HepG2 (cell line): ENCODE data around the gene TK1. TPM values are rescaled to one million over a fixed set of nuclear protein-coding genes. Genes with fewer than 3 reads are reported as not detected.
A peak's percentile ranks its signal among the peaks of the same experiment; 100 is the strongest.

Experiments
- ATAC-seq: fragments of 200-7000 bp; cut with Tn5 transposase; 3 replicates; pipeline ENCODE4 v1.9.1; 2020; ENCODE audit warnings: mild to moderate bottlenecking, moderate library complexity
- BruUV-seq: library from RNA; stranded (reverse); fragments of 400-500 nt; replicated peaks from 2 replicates; lab custom pipeline; 2021; lab: Mats Ljungman, UMichigan
- CTCF ChIA-PET: fragments of 300-600 bp; formaldehyde crosslinking; extraction: SDS; loops from one replicate; lab custom pipeline; 2021; ENCODE audit warnings: low total read pairs, inconsistent platforms, low intra/inter-chr PET ratio; lab: Yijun Ruan, JAX
- POLR2A ChIA-PET: fragments of 350-600 bp; sonication (Branson Sonifier 250); formaldehyde crosslinking; loops from one replicate; lab custom pipeline; 2020; ENCODE audit warnings: antibody characterized with exemption, inconsistent platforms; lab: Yijun Ruan, JAX
- DNase-seq: peaks from one replicate; pipeline ENCODE4 v3.0.0-alpha.2; 2015; ENCODE audit warnings: low spot score
- FAIRE-seq: peaks from 3 replicates; lab custom pipeline; 2011; peaks lifted over from hg19 to GRCh38; lab: Jason Lieb, UNC
- H2AFZ ChIP-seq: one replicate; pipeline ENCODE4 v1.6.1; 2011; ENCODE audit warnings: low read length, inconsistent platforms
- H3K27ac ChIP-seq: fragments of 300-600 bp; 3 replicates; pipeline ENCODE4 v1.8.0; 2011; ENCODE audit warnings: mixed run types, mild to moderate bottlenecking, mixed read lengths, low read length, inconsistent platforms; ENCODE audit not compliant: insufficient read depth; ENCODE audit errors: extremely low read length
- H3K27me3 ChIP-seq, 2 experiments: fragments of 200-600 bp in 1 of 2; 2 replicates in 1 of 2; 3 replicates in 1 of 2; pipeline versions ENCODE4 v1.6.0 to v1.8.0; 2011; ENCODE audit warnings: low read length in 2 of 2, mild to moderate bottlenecking in 2 of 2, moderate library complexity in 2 of 2, inconsistent platforms in 1 of 2; ENCODE audit not compliant: insufficient read depth in 2 of 2, control insufficient read depth in 1 of 2
- H3K36me3 ChIP-seq, 2 experiments: fragments of 200-600 bp in 1 of 2; replicated peaks in 1 of 2; 2 replicates in 1 of 2; 3 replicates in 1 of 2; pipeline versions ENCODE4 v1.5.1 to v1.8.0; 2011; ENCODE audit warnings: low read length in 2 of 2, inconsistent platforms in 1 of 2; ENCODE audit not compliant: insufficient read depth in 2 of 2, control insufficient read depth in 1 of 2
- H3K4me1 ChIP-seq: 2 replicates; pipeline ENCODE4 v1.5.1; 2012; ENCODE audit warnings: low read length, inconsistent platforms; ENCODE audit not compliant: insufficient read depth
- H3K4me2 ChIP-seq: 2 replicates; pipeline ENCODE4 v1.6.0; 2011; ENCODE audit warnings: low read depth, low read length, inconsistent platforms
- H3K4me3 ChIP-seq, 3 experiments: fragments of 200-600 bp in 1 of 3; sonication (generic), shearing (Covaris generic) in 1 of 3; replicated peaks in 1 of 3; 2 replicates each; pipeline ENCODE4 v1.5.1; 2011 to 2016; ENCODE audit warnings: low read length in 3 of 3, inconsistent platforms in 2 of 3, low read depth in 2 of 3, mild to moderate bottlenecking in 2 of 3, control low read depth in 1 of 3, mixed read lengths in 1 of 3; ENCODE audit not compliant: insufficient read depth in 1 of 3
- H3K79me2 ChIP-seq: one replicate; pipeline ENCODE4 v1.6.1; 2011; ENCODE audit warnings: low read length, inconsistent platforms; ENCODE audit not compliant: insufficient read depth
- H3K9ac ChIP-seq: 2 replicates; pipeline ENCODE4 v1.6.0; 2011; ENCODE audit warnings: mild to moderate bottlenecking, low read depth, low read length, inconsistent platforms; ENCODE audit not compliant: insufficient read depth
- H3K9me3 ChIP-seq: 2 replicates; pipeline ENCODE4 v1.5.1; 2012; ENCODE audit warnings: mild to moderate bottlenecking, low read length
- H4K20me1 ChIP-seq: 2 replicates; pipeline ENCODE4 v1.6.0; 2011; ENCODE audit warnings: inconsistent platforms, mild to moderate bottlenecking, low read length, moderate library complexity; ENCODE audit not compliant: insufficient read depth
- HOXA5 ChIP-seq: sonication (generic); formaldehyde crosslinking; IDR thresholded peaks from 2 replicates; pipeline ENCODE4 v1.4.0; 2020; ENCODE audit warnings: missing genetic modification reagents
- KLF9 ChIP-seq: IDR thresholded peaks from 2 replicates; pipeline ENCODE4 v1.6.1; 2016; ENCODE audit warnings: low read depth
- NFIB ChIP-seq: sonication (generic); formaldehyde crosslinking; IDR thresholded peaks from 2 replicates; pipeline ENCODE4 v1.9.0; 2021; ENCODE audit warnings: missing genetic modification reagents, mild to moderate bottlenecking, borderline replicate concordance
- NFKBIZ ChIP-seq: IDR thresholded peaks from 2 replicates; pipeline ENCODE4 v1.6.1; 2018; ENCODE audit warnings: missing genetic modification reagents, missing compliant biosample characterization
- PCBP1 ChIP-seq: fragments of 200-400 bp; formaldehyde crosslinking; IDR thresholded peaks from 2 replicates; pipeline ENCODE4 v1.6.1; 2017; ENCODE audit warnings: mild to moderate bottlenecking, low read depth, low read length, borderline replicate concordance
- PHF20 ChIP-seq: sonication (generic); formaldehyde crosslinking; IDR thresholded peaks from 2 replicates; pipeline ENCODE4 v1.5.0; 2020; ENCODE audit warnings: mild to moderate bottlenecking, missing genetic modification reagents
- PHF21A ChIP-seq: sonication (generic); formaldehyde crosslinking; IDR thresholded peaks from 2 replicates; pipeline ENCODE4 v1.5.0; 2020; ENCODE audit warnings: mild to moderate bottlenecking, missing genetic modification reagents
- RARA ChIP-seq: IDR thresholded peaks from 2 replicates; pipeline ENCODE4 v1.6.1; 2016; ENCODE audit warnings: missing genetic modification reagents, missing compliant biosample characterization
- RFX3 ChIP-seq: IDR thresholded peaks from 2 replicates; pipeline ENCODE4 v1.6.1; 2016; ENCODE audit warnings: missing biosample characterization, missing genetic modification reagents
- SMYD3 ChIP-seq: sonication (generic); formaldehyde crosslinking; IDR thresholded peaks from 2 replicates; pipeline ENCODE4 v1.8.1; 2023; ENCODE audit warnings: mild to moderate bottlenecking, missing genetic modification reagents
- ZFP90 ChIP-seq: sonication (generic); formaldehyde crosslinking; IDR thresholded peaks from 2 replicates; pipeline ENCODE4 v1.8.0; 2022; ENCODE audit warnings: missing genetic modification reagents, mild to moderate bottlenecking, inconsistent platforms, borderline replicate concordance
- ZMYM3 ChIP-seq: sonication (generic); formaldehyde crosslinking; IDR thresholded peaks from 2 replicates; pipeline ENCODE4 v1.5.1; 2020; ENCODE audit warnings: mild to moderate bottlenecking, missing genetic modification reagents
- ZNF543 ChIP-seq: sonication (generic); formaldehyde crosslinking; IDR thresholded peaks from 2 replicates; pipeline ENCODE4 v1.4.0; 2020; ENCODE audit warnings: mild to moderate bottlenecking, missing genetic modification reagents
- ZNF607 ChIP-seq: sonication (generic); formaldehyde crosslinking; IDR thresholded peaks from 2 replicates; pipeline ENCODE4 v1.5.1; 2020; ENCODE audit warnings: missing genetic modification reagents, mild to moderate bottlenecking, borderline replicate concordance
- WGBS: methylation state at CpG from one replicate; pipeline ENCODE4 v1.1.6; 2017; ENCODE audit warnings: low lambda C conversion rate; 5-methylcytosine and 5-hydroxymethylcytosine counted together
- in situ Hi-C: cut with HindIII; loops from 2 replicates; pipeline ENCODE4 v1.10.0; 2017; ENCODE audit warnings: low pct_unique_long_range_greater_than_20kb; ENCODE audit not compliant: extremely low pct_ligation_motif_present
- intact Hi-C: fragments of 100-400 bp; cut with micrococcal nuclease; formaldehyde crosslinking; loops from one replicate; pipeline ENCODE4 v1.10.0; 2022; ENCODE audit not compliant: unreplicated experiment
- polyA plus RNA-seq, 8 experiments: library from polyadenylated mRNA; depleted of rRNA in 3 of 8; stranded (reverse) in 7 of 8; unstranded in 1 of 8; fragments of >200 nt; fragmentation: Illumina TruSeq in 4 of 8; extraction: Trizol in 4 of 8; gene quantifications; 2 replicates each; pipeline versions ENCODE4 v1.2.1 to v1.2.3, GENCODE V29; 2011 to 2016; ENCODE audit warnings: low read depth in 4 of 8, missing spikeins in 1 of 8, mixed read lengths in 1 of 8; ENCODE audit not compliant: insufficient read depth in 1 of 8
- total RNA-seq, 5 experiments: library from RNA; depleted of rRNA; stranded (reverse); fragments of >200 nt; fragmentation: Illumina TruSeq; extraction: Trizol; gene quantifications; 2 replicates each; pipeline ENCODE4 v1.2.3, GENCODE V29; 2016; ENCODE audit warnings: low read depth in 1 of 5
- TF ChIP-seq, protein P1 (sequence below): sonication (generic); formaldehyde crosslinking; IDR thresholded peaks from 2 replicates; pipeline ENCODE4 v1.5.1; 2020; ENCODE audit warnings: mild to moderate bottlenecking, missing genetic modification reagents, moderate library complexity
- TF ChIP-seq, protein P2 (sequence below): IDR thresholded peaks from 2 replicates; pipeline ENCODE4 v1.6.1; 2012; ENCODE audit warnings: inconsistent platforms
- TF ChIP-seq, protein P3 (sequence below): sonication (generic); formaldehyde crosslinking; IDR thresholded peaks from 2 replicates; pipeline ENCODE4 v1.4.0; 2020; ENCODE audit warnings: mild to moderate bottlenecking, missing genetic modification reagents

The TK1 gene
- total and polyA plus RNA-seq, 2 of the 13 experiments (the other 11 are each of a cell fraction or from before 2014, with no cell fraction given), result 45.0 to 96.0 TPM

DNA sequence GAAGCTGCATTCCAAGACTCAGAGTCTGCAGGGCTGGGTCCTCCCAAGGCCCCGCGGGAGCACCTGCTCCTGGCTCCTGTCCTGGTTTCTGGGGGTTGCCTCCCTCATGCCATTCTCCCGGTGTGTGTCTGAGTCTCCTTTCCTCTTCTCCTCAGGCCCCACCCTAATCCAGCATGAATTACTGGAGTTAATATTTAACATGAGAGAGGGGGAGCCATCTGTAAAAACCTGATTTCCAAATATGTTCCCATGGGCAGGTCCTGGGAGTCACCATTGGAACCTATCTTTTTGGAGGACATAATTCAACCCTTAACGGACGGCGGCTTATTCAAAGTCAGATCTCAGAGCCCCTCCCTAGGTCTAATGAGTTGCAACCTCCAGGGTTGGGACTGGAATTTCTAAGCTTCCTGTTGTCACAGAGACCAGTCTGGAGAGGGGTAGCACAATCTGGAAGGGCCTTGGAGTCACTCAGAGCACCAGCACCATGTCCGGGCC lies 35.3 kb downstream of the TK1 start (continued):
- TF ChIP-seq ZNF543 (peak; percentile 53; the same call in 1 of the 2 replicates), ZFP90 (CRISPR knock-in tag) (no peak), SMYD3 (CRISPR knock-in tag) (no peak), NFIB (CRISPR knock-in tag) (no peak), NFKBIZ (CRISPR knock-in tag) (no peak)
- TF ChIP-seq, protein P1, sequence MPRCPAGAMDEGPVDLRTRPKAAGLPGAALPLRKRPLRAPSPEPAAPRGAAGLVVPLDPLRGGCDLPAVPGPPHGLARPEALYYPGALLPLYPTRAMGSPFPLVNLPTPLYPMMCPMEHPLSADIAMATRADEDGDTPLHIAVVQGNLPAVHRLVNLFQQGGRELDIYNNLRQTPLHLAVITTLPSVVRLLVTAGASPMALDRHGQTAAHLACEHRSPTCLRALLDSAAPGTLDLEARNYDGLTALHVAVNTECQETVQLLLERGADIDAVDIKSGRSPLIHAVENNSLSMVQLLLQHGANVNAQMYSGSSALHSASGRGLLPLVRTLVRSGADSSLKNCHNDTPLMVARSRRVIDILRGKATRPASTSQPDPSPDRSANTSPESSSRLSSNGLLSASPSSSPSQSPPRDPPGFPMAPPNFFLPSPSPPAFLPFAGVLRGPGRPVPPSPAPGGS (CRISPR knock-in tag), result 0 out of 2 replicates have a peak, but pooled peaks have one; percentile 8

DNA sequence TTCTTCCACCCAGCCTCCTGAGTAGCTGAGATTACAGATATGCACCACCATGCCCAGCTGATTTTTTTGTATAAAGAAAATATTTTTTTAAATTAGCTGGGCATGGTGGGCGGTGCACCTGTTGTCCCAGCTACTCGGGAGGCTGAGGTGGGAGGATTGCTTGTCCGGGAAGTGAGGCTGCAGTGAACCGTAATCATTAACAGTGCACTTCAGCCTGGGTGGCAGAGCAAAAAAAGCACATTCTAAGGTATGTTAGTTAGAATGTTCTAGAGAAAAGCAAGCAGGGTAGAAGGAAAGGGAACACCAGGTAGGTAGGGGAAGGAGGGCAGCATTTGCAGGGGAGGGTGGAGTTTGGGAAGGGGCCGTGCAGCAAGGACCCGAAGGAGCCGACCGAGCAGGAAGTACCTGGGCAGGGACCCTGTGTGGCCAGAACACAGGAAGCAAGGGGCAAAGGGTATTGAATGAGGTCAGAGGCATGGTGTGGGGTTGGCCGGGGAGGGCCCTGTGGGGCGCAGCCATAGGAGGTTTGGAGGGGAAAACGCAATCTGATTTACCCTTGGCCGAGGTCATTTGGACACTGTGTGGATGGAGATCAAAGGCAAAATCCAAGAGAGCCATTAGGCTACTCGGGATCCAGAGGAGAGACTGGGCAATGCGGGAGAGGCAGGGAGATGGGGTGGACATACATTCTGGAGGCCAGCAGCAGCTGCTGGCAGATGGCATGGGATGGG lies 38.4 kb downstream of the TK1 start:
- POLR2A ChIA-PET, result interaction anchor here (0.6 kb wide), 1 partner anchor 1560 kb away, joined by 3 read pairs; no protein-coding TSS in a partner anchor
- ATAC-seq (peak; percentile 20), DNase-seq (peak; percentile 53)
- TF ChIP-seq PHF21A (CRISPR knock-in tag) (peak; percentile 57), HOXA5 (CRISPR knock-in tag) (no peak), RARA (CRISPR knock-in tag) (peak; percentile 66), RFX3 (CRISPR knock-in tag) (no peak), KLF9 (CRISPR knock-in tag) (no peak), PCBP1 (no peak), PHF20 (CRISPR knock-in tag) (peak; percentile 44; the same call in 1 of the 2 replicates), ZNF607 (CRISPR knock-in tag) (peak; percentile 68; the same call in 1 of the 2 replicates), ZMYM3 (peak; percentile 91)
- TF ChIP-seq, protein P2, sequence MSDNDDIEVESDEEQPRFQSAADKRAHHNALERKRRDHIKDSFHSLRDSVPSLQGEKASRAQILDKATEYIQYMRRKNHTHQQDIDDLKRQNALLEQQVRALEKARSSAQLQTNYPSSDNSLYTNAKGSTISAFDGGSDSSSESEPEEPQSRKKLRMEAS, result no peak; the same call in 1 of the 2 replicates
- TF ChIP-seq, protein P3, sequence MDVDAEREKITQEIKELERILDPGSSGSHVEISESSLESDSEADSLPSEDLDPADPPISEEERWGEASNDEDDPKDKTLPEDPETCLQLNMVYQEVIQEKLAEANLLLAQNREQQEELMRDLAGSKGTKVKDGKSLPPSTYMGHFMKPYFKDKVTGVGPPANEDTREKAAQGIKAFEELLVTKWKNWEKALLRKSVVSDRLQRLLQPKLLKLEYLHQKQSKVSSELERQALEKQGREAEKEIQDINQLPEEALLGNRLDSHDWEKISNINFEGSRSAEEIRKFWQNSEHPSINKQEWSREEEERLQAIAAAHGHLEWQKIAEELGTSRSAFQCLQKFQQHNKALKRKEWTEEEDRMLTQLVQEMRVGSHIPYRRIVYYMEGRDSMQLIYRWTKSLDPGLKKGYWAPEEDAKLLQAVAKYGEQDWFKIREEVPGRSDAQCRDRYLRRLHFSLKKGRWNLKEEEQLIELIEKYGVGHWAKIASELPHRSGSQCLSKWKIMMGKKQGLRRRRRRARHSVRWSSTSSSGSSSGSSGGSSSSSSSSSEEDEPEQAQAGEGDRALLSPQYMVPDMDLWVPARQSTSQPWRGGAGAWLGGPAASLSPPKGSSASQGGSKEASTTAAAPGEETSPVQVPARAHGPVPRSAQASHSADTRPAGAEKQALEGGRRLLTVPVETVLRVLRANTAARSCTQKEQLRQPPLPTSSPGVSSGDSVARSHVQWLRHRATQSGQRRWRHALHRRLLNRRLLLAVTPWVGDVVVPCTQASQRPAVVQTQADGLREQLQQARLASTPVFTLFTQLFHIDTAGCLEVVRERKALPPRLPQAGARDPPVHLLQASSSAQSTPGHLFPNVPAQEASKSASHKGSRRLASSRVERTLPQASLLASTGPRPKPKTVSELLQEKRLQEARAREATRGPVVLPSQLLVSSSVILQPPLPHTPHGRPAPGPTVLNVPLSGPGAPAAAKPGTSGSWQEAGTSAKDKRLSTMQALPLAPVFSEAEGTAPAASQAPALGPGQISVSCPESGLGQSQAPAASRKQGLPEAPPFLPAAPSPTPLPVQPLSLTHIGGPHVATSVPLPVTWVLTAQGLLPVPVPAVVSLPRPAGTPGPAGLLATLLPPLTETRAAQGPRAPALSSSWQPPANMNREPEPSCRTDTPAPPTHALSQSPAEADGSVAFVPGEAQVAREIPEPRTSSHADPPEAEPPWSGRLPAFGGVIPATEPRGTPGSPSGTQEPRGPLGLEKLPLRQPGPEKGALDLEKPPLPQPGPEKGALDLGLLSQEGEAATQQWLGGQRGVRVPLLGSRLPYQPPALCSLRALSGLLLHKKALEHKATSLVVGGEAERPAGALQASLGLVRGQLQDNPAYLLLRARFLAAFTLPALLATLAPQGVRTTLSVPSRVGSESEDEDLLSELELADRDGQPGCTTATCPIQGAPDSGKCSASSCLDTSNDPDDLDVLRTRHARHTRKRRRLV, result no peak

More for the DNA sequence above, 38.4 kb downstream of the TK1 start:
- H3K9ac ChIP-seq, result peak overlapping the region; percentile 24; the same call in 1 of the 2 replicates
- no peaks in the 10 kb centered on the region for H4K20me1 ChIP-seq
- H3K4me2 ChIP-seq, result peak overlapping the region; percentile 86
- peak overlapping the region; percentile 13 for H3K27ac ChIP-seq
- peak overlapping the region in 2 of 3 experiments; percentile 29 to 49; a peak in 3 of 6 replicates for H3K4me3 ChIP-seq
- H3K79me2 ChIP-seq, result no peaks in the 10 kb centered on the region
- H3K4me1 ChIP-seq, result peaks cover 85% of the 10 kb centered on the region
- intact Hi-C loops (no loop called here), in situ Hi-C loops (no loop called here)
- H3K36me3 ChIP-seq, result no peaks in the 10 kb centered on the region
- BruUV-seq, result no TSS peak
- WGBS, result 6% methylated on average over 14 of the region's 14 CpGs
- no peak overlapping the region for H2AFZ ChIP-seq
- no peaks in the 10 kb centered on the region for H3K9me3 ChIP-seq
- CTCF ChIA-PET, result no interaction called here
- peak; percentile 12 for FAIRE-seq
- H3K27me3 ChIP-seq, result peaks cover 4 to 6% of the 10 kb centered on the region in 2 experiments; a peak in 2 of 5 replicates
